Lung (tissue), 12 donors: ENCODE results near the gene BMERB1. TPM values are rescaled to one million over a fixed set of nuclear protein-coding genes. Genes with fewer than 3 reads are reported as not detected.

ENCODE experiments used
- ATAC-seq: fragments of 200-7000 bp; cut with Tn5 transposase; one replicate; pipeline ENCODE4 v1.9.1; 2020; ENCODE audit warnings: moderate number of reproducible peaks; ENCODE audit not compliant: insufficient read depth, low FRiP score
- DNase-seq, 3 donors: peaks; one replicate each; pipeline ENCODE4 v3.0.0-alpha.2; 2013 to 2017
- H3K27ac ChIP-seq, 2 donors: one replicate each; pipeline ENCODE4 v1.5.1; 2013; ENCODE audit warnings: mild to moderate bottlenecking in 2 of 2, moderate library complexity in 2 of 2, control low read depth in 1 of 2, inconsistent platforms in 1 of 2, low read depth in 1 of 2, low read length in 1 of 2
- H3K27me3 ChIP-seq, 3 donors: one replicate each; pipeline ENCODE4 v1.5.1; 2013; ENCODE audit warnings: low read length in 2 of 3; ENCODE audit not compliant: control insufficient read depth in 3 of 3, insufficient read depth in 3 of 3
- H3K36me3 ChIP-seq, 4 donors: one replicate each; pipeline ENCODE4 v1.5.1; 2013; ENCODE audit warnings: low read length in 4 of 4, mild to moderate bottlenecking in 1 of 4, moderate library complexity in 1 of 4; ENCODE audit not compliant: control insufficient read depth in 4 of 4, insufficient read depth in 4 of 4
- H3K4me1 ChIP-seq, 5 donors: one replicate each; pipeline ENCODE4 v1.5.1; 2013; ENCODE audit warnings: low read length in 5 of 5, mild to moderate bottlenecking in 2 of 5, moderate library complexity in 1 of 5; ENCODE audit not compliant: control insufficient read depth in 5 of 5, insufficient read depth in 5 of 5
- H3K4me3 ChIP-seq: one replicate; pipeline ENCODE4 v1.5.1; 2013; ENCODE audit warnings: mild to moderate bottlenecking, control low read depth, moderate library complexity
- H3K9ac ChIP-seq, 2 donors: one replicate each; pipeline ENCODE4 v1.5.1; 2013; ENCODE audit warnings: low read length in 2 of 2, control low read depth in 1 of 2; ENCODE audit not compliant: insufficient read depth in 1 of 2
- H3K9me3 ChIP-seq, 4 donors: one replicate each; pipeline ENCODE4 v1.5.1; 2013; ENCODE audit warnings: low read length in 3 of 4, mild to moderate bottlenecking in 1 of 4, moderate library complexity in 1 of 4; ENCODE audit not compliant: control insufficient read depth in 4 of 4, insufficient read depth in 3 of 4
- WGBS, 2 donors: extraction: QIAGEN DNeasy Blood & Tissue Kit; methylation state at CpG; one replicate each; pipeline ENCODE4 v1.1.7; 2013; 5-methylcytosine and 5-hydroxymethylcytosine counted together
- polyA plus RNA-seq, 2 donors: library from polyadenylated mRNA; stranded (reverse); fragments of 200-250 nt; gene quantifications; one replicate each; pipeline ENCODE4 v1.2.1, GENCODE V29; 2013
- total RNA-seq, 2 donors: library from RNA; depleted of rRNA in 1 of 2; stranded (reverse); fragments of >200 nt in 1 of 2; gene quantifications; one replicate each; pipeline ENCODE4 v1.2.1, GENCODE V29; 2014 to 2021
- TF ChIP-seq, protein P1 (sequence below): IDR thresholded peaks from 2 replicates; pipeline ENCODE4 v1.5.1; 2012; ENCODE audit warnings: mild to moderate bottlenecking; ENCODE audit errors: control extremely low read depth, extremely low read depth
- donor health status: control.
- donor health status: control.
- donor health status: Bipolar disorder and iron deficiency.
- donor health status: healthy.
- donor health status: DM: yes; HTN: yes; CAD: no.

Gene BMERB1
- total and polyA plus RNA-seq, 4 donors, result 5.6 to 17.5 (median 7.9) TPM

DNA sequence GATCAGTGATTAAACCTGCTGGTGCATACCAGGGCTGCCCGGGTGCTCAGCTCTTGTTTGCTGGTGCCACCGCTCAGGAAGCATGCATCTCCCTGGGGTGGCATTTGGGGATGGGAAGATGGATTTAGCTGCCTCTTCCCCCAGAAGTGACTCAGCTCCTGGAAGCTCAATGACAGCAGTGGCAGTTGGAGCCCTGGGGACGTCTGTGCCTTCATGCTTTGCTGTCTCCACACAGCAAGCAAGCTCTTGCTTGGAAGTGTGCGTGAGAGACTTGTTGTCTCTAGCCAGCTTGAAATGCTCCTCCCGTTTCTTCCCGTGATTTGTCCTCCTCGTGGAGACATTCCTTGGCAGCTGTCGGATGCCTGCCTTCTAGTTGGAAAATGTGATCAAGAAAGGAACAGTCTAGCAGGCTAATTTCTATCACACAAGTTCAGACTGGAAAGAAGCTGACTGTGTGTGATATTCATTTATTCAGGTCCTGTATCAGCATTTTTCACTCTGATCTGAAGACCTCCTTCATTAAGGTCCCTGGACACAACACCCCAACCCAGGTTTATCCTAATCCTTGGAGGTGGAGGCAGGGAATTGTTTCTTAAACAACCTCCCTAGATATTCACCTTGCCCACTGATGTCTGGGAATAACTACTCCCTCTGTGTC, 73.0 kb downstream of the BMERB1 start:
- Histone ChIP-seq H3K27ac (peak overlapping the region in 1 of 2 donors; percentile 55), H3K4me3 (no peak overlapping the region), H3K27me3 (no peaks in the 10 kb centered on the region), H3K4me1 (peaks cover 0 to 7% (median 0%) of the 10 kb centered on the region in 5 donors), H3K9me3 (no peaks in the 10 kb centered on the region), H3K36me3 (no peaks in the 10 kb centered on the region), H3K9ac (no peak overlapping the region)
- TF ChIP-seq, protein P1, sequence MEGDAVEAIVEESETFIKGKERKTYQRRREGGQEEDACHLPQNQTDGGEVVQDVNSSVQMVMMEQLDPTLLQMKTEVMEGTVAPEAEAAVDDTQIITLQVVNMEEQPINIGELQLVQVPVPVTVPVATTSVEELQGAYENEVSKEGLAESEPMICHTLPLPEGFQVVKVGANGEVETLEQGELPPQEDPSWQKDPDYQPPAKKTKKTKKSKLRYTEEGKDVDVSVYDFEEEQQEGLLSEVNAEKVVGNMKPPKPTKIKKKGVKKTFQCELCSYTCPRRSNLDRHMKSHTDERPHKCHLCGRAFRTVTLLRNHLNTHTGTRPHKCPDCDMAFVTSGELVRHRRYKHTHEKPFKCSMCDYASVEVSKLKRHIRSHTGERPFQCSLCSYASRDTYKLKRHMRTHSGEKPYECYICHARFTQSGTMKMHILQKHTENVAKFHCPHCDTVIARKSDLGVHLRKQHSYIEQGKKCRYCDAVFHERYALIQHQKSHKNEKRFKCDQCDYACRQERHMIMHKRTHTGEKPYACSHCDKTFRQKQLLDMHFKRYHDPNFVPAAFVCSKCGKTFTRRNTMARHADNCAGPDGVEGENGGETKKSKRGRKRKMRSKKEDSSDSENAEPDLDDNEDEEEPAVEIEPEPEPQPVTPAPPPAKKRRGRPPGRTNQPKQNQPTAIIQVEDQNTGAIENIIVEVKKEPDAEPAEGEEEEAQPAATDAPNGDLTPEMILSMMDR, result no peak
- peak in 2 of 3 donors; percentile 16 to 46 for DNase-seq
- 19 to 39% methylated on average over 8 of the region's 8 CpGs for WGBS, 2 donors
- ATAC-seq, result no peak

DNA sequence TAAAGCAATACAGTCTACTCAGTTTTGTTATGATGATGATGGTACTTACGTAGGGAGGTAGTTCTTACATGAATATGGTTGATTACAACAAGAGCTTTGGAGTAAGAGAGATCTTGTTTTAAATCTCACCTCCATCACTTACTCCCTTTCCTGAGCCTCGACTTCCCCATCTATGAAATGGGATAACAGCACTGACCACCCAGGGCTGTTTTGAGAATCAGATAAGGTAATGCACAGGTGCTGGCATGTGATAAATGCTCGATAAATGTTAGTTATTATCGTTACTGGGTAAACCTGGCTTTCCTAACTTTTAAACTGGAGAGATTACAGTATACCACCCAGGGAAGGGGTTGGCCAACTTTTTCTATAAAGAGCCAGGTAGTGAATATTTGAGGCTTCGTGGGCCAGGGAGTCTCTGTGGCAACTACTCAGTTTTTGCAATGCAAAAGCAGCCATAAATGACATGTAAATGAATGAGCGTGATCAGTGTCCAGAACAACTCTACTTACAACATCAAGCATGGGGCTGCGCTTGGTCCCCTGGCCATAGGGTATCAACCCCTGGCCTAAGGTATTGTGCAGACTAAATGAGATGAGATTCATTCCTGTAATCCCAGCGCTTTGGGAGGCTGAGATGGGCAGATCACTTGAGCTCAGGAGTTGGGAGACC, 73.7 kb downstream of the BMERB1 start:
- WGBS, 2 donors, result 90 to 93% methylated on average over 8 of the region's 8 CpGs
- H3K27ac ChIP-seq, result no peak overlapping the region
- no peaks in the 10 kb centered on the region for H3K27me3 ChIP-seq

DNA sequence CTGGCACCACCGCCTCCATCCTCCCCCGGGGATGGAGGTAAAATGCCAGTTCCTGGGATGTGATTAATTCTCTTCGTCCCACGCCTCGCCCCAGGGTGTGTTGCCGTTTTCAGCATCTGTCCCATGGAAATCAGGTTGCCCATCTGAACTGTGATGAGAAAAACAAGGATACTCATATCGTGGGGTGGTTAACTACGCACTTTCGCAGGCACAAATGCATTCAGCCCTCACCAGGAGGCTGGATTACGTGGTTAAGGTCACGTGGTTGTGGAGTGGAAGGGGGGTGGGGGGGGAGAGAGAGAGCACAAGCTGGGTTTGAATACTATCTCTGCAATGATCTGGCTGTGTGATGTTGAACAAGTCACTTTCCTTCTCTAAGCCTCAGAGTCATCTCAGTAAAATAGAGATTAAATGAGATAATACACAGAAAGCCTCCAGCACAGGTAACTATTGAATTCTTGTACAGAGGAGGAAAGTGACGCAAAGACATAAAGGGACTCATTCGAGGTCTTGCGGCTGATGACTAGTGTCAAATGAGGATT, 74.7 kb downstream of the BMERB1 start:
- ATAC-seq (no peak), DNase-seq (no peak)
- Histone ChIP-seq H3K4me3 (no peak overlapping the region), H3K27ac (no peak overlapping the region), H3K4me1 (peaks cover 0 to 7% (median 0%) of the 10 kb centered on the region in 5 donors), H3K9ac (no peak overlapping the region), H3K27me3 (no peaks in the 10 kb centered on the region), H3K36me3 (no peaks in the 10 kb centered on the region), H3K9me3 (no peaks in the 10 kb centered on the region)
- TF ChIP-seq, protein P1, result no peak
- WGBS, 2 donors, result 78 to 85% methylated on average over 14 of the region's 14 CpGs

More for the DNA sequence above, 73.7 kb downstream of the BMERB1 start:
- no peaks in the 10 kb centered on the region for H3K36me3 ChIP-seq
- DNase-seq (no peak), ATAC-seq (no peak)
- no peaks in the 10 kb centered on the region for H3K9me3 ChIP-seq
- peaks cover 0 to 7% (median 0%) of the 10 kb centered on the region in 5 donors for H3K4me1 ChIP-seq
- H3K9ac ChIP-seq, result no peak overlapping the region
- H3K4me3 ChIP-seq, result no peak overlapping the region
- TF ChIP-seq, protein P1, result no peak
